HepG2 (cell line): Measurements from ENCODE around the gene RAB39A.
"Not testable (repeated sequence)": the region's sequence is repeated elsewhere in the genome, so short reads cannot be mapped to it uniquely, and the experiment has no call there.

Experiments
- NBN ChIP-seq: fragments of 450-650 bp; conservative IDR thresholded peaks from 2 replicates; pipeline ENCODE4 v1.6.1; 2017
- TFDP2 ChIP-seq: sonication (generic); formaldehyde crosslinking; IDR thresholded peaks from 2 replicates; pipeline ENCODE4 v1.4.0; 2020; ENCODE audit warnings: missing genetic modification reagents
- TF ChIP-seq, protein P1 (sequence below): sonication (generic); formaldehyde crosslinking; IDR thresholded peaks from 2 replicates; pipeline ENCODE4 v1.5.0; 2020; ENCODE audit warnings: mild to moderate bottlenecking, missing genetic modification reagents, moderate library complexity

DNA sequence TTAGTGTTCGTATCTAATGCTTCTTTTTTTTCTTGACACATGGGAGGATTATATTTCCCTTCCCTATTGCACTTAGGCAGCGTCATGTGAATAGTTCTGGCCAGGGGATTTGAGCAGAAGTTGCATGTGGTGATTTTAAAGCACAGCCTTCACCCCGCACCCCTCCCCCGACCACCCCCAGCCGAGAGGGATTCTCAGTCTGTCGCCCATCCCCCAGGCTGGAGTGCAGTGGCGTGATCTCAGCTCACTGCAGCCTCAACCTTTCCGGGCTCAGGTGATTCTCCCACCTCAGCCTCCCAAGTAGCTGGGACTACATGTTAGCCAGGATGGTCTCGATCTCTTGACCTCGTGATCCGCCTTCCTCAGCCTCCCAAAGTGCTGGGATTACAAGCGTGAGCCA is 20.1 kb downstream of the RAB39A start:
- TF ChIP-seq, protein P1, sequence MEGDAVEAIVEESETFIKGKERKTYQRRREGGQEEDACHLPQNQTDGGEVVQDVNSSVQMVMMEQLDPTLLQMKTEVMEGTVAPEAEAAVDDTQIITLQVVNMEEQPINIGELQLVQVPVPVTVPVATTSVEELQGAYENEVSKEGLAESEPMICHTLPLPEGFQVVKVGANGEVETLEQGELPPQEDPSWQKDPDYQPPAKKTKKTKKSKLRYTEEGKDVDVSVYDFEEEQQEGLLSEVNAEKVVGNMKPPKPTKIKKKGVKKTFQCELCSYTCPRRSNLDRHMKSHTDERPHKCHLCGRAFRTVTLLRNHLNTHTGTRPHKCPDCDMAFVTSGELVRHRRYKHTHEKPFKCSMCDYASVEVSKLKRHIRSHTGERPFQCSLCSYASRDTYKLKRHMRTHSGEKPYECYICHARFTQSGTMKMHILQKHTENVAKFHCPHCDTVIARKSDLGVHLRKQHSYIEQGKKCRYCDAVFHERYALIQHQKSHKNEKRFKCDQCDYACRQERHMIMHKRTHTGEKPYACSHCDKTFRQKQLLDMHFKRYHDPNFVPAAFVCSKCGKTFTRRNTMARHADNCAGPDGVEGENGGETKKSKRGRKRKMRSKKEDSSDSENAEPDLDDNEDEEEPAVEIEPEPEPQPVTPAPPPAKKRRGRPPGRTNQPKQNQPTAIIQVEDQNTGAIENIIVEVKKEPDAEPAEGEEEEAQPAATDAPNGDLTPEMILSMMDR = not testable (repeated sequence)
- TF ChIP-seq NBN; TFDP2 (CRISPR knock-in tag): not testable (repeated sequence)
